Neural cell (in vitro differentiated cells): ENCODE measurements around the gene LIMD2. TPM values are rescaled to one million over a fixed set of nuclear protein-coding genes. Genes with fewer than 3 reads are reported as not detected.

ENCODE experiments used
- H2AFZ ChIP-seq: fragments of 200-600, 300-800 bp; sonication (generic), shearing (Covaris generic); 2 replicates; pipeline ENCODE4 v1.6.0; 2014; ENCODE audit warnings: low read depth, mild to moderate bottlenecking, antibody characterized with exemption, low read length, moderate library complexity
- H3F3A ChIP-seq: fragments of 200-600 bp; shearing (Covaris generic); 2 replicates; pipeline ENCODE4 v1.6.1; 2016; ENCODE audit warnings: mild to moderate bottlenecking, moderate library complexity, mixed read lengths, antibody characterized with exemption, low read length; ENCODE audit not compliant: insufficient read depth, poor library complexity, severe bottlenecking
- H3K27ac ChIP-seq: fragments of 200-600, 300-800 bp; sonication (generic), shearing (Covaris generic); 2 replicates; pipeline ENCODE4 v1.5.1; 2014; ENCODE audit warnings: mild to moderate bottlenecking, low read length, moderate library complexity
- H3K27me3 ChIP-seq: fragments of 300-800, 200-600 bp; sonication (generic), shearing (Covaris generic); 2 replicates; pipeline ENCODE4 v1.6.0; 2014; ENCODE audit warnings: mild to moderate bottlenecking, low read depth, low read length, moderate library complexity; ENCODE audit not compliant: insufficient read depth
- H3K36me3 ChIP-seq: fragments of 300-800, 200-600 bp; sonication (generic), shearing (Covaris generic); 2 replicates; pipeline ENCODE4 v1.5.1; 2014; ENCODE audit warnings: mild to moderate bottlenecking, antibody characterized with exemption, low read length, moderate library complexity; ENCODE audit not compliant: insufficient read depth
- H3K4me2 ChIP-seq: fragments of 300-800, 200-600 bp; sonication (generic), shearing (Covaris generic); 2 replicates; pipeline ENCODE4 v1.6.0; 2014; ENCODE audit warnings: mild to moderate bottlenecking, low read length
- H3K4me3 ChIP-seq: fragments of 300-800, 200-600 bp; sonication (generic), shearing (Covaris generic); 2 replicates; pipeline ENCODE4 v1.5.1; 2014; ENCODE audit warnings: mild to moderate bottlenecking, low read length, moderate library complexity
- H3K79me2 ChIP-seq: fragments of 200-600 bp; shearing (Covaris generic); replicated peaks from 2 replicates; pipeline ENCODE4 v1.6.0; 2014; ENCODE audit warnings: mild to moderate bottlenecking, low read length, moderate library complexity; ENCODE audit not compliant: insufficient read depth
- H3K9ac ChIP-seq: fragments of 300-800, 200-600 bp; sonication (generic), shearing (Covaris generic); 2 replicates; pipeline ENCODE4 v1.6.1; 2016; ENCODE audit warnings: mild to moderate bottlenecking, low read length, mixed read lengths
- H3K9me2 ChIP-seq: fragments of 200-600 bp; shearing (Covaris generic); 2 replicates; pipeline ENCODE4 v1.6.1; 2016; ENCODE audit warnings: mild to moderate bottlenecking, low read length, mixed read lengths; ENCODE audit not compliant: insufficient read depth
- H3K9me3 ChIP-seq: fragments of 200-600, 300-800 bp; sonication (generic), shearing (Covaris generic); 2 replicates; pipeline ENCODE4 v1.6.1; 2016; ENCODE audit warnings: mild to moderate bottlenecking, mixed run types, low read length, moderate library complexity, mixed read lengths
- H4K20me1 ChIP-seq: fragments of 200-600 bp; shearing (Covaris generic); 2 replicates; pipeline ENCODE4 v1.6.1; 2016; ENCODE audit warnings: mild to moderate bottlenecking, mixed run types; ENCODE audit not compliant: insufficient read depth
- CTCF ChIP-seq: fragments of 450-650 bp; IDR thresholded peaks from 2 replicates; pipeline ENCODE4 v1.5.1; 2014; ENCODE audit warnings: antibody characterized with exemption, mild to moderate bottlenecking, moderate library complexity; ENCODE audit not compliant: poor library complexity, severe bottlenecking
- EP300 ChIP-seq: fragments of 450-650 bp; conservative IDR thresholded peaks from 2 replicates; pipeline ENCODE4 v1.6.1; 2014; ENCODE audit warnings: antibody characterized with exemption, mild to moderate bottlenecking, moderate library complexity; ENCODE audit not compliant: poor library complexity, severe bottlenecking
- EZH2 ChIP-seq: fragments of 200-600, 300-800 bp; shearing (Covaris generic), sonication (generic); IDR thresholded peaks from 2 replicates; pipeline ENCODE4 v1.6.1; 2014; ENCODE audit warnings: antibody characterized with exemption, low read length, borderline replicate concordance, mild to moderate bottlenecking; ENCODE audit not compliant: insufficient read depth, poor library complexity, severe bottlenecking
- MXI1 ChIP-seq: fragments of 450-650 bp; conservative IDR thresholded peaks from 2 replicates; pipeline ENCODE4 v1.6.1; 2014; ENCODE audit warnings: antibody characterized with exemption, mild to moderate bottlenecking; ENCODE audit not compliant: poor library complexity, severe bottlenecking
- POLR2AphosphoS5 ChIP-seq: IDR thresholded peaks from 2 replicates; pipeline ENCODE4 v1.6.1; 2012
- RAD21 ChIP-seq: fragments of 450-650 bp; conservative IDR thresholded peaks from 2 replicates; pipeline ENCODE4 v1.6.1; 2014; ENCODE audit warnings: antibody characterized with exemption, mild to moderate bottlenecking, moderate library complexity
- REST ChIP-seq: IDR thresholded peaks from 2 replicates; pipeline ENCODE4 v1.6.1; 2012; ENCODE audit warnings: borderline replicate concordance
- SMC3 ChIP-seq: fragments of 450-650 bp; conservative IDR thresholded peaks from 2 replicates; pipeline ENCODE4 v1.6.1; 2014; ENCODE audit warnings: antibody characterized with exemption, mild to moderate bottlenecking, moderate library complexity; ENCODE audit not compliant: poor library complexity
- TAF1 ChIP-seq: IDR thresholded peaks from 2 replicates; pipeline ENCODE4 v1.6.1; 2012; ENCODE audit warnings: low read depth
- polyA plus RNA-seq: library from polyadenylated mRNA; depleted of rRNA; stranded (reverse); fragments of >200 nt; gene quantifications from 2 replicates; pipeline ENCODE4 v1.2.3, GENCODE V29; 2014

Gene LIMD2
- polyA plus RNA-seq, 1 donor from 2014 or later = 132 TPM

- no peaks in the 10 kb centered on the region for H3K9me2 ChIP-seq
- no peak overlapping the region for H3K9ac ChIP-seq
- no peaks in the 10 kb centered on the region for H3K36me3 ChIP-seq
- H3F3A ChIP-seq = no peaks in the 10 kb centered on the region
- H3K4me3 ChIP-seq = peak overlapping the region; percentile 59
- H3K27me3 ChIP-seq = no peaks in the 10 kb centered on the region
- H3K27ac ChIP-seq = no peak overlapping the region
- peaks cover 6% of the 10 kb centered on the region for H3K79me2 ChIP-seq
- no peak overlapping the region for H2AFZ ChIP-seq
- no peak for TF ChIP-seq MXI1
- no peak for TF ChIP-seq CTCF
- no peak for TF ChIP-seq TAF1
- no peak for TF ChIP-seq EP300
- TF ChIP-seq EZH2 = no peak
- TF ChIP-seq REST = no peak
- TF ChIP-seq SMC3 = no peak
- TF ChIP-seq RAD21 = no peak
- no peak for TF ChIP-seq POLR2AphosphoS5
- H4K20me1 ChIP-seq = no peaks in the 10 kb centered on the region
- no peaks in the 10 kb centered on the region for H3K9me3 ChIP-seq
- H3K4me2 ChIP-seq = no peak overlapping the region
Measured at GRCh38 chr17:63701868-63702720, 2.2 kb upstream of the LIMD2 start.

- Histone ChIP-seq H3K9me2 (no peaks in the 10 kb centered on the region), H3K4me3 (peak overlapping the region; percentile 59), H3F3A (no peaks in the 10 kb centered on the region), H2AFZ (no peak overlapping the region), H4K20me1 (no peaks in the 10 kb centered on the region), H3K27ac (no peak overlapping the region), H3K79me2 (peaks cover 6% of the 10 kb centered on the region), H3K9ac (no peak overlapping the region), H3K9me3 (no peaks in the 10 kb centered on the region), H3K36me3 (no peaks in the 10 kb centered on the region), H3K27me3 (no peaks in the 10 kb centered on the region), H3K4me2 (no peak overlapping the region)
- TF ChIP-seq MXI1 (no peak), EP300 (no peak), SMC3 (no peak), REST (no peak), EZH2 (no peak), POLR2AphosphoS5 (no peak), TAF1 (no peak), CTCF (no peak), RAD21 (no peak)
Measured at GRCh38 chr17:63701456-63701820, 1.5 kb upstream of the LIMD2 start.
